GM12872 (cell line): Measurements from ENCODE around the gene CRYBB2.

ENCODE experiments used
- CTCF ChIP-seq: IDR thresholded peaks from 3 replicates; pipeline ENCODE4 v1.5.1; 2011; ENCODE audit warnings: low read depth, mild to moderate bottlenecking, low read length, moderate library complexity; ENCODE audit not compliant: insufficient read depth

CRYBB2 gene

GRCh38 chr22:25210793-25211192, 8.6 kb upstream of the CRYBB2 start:
- TF ChIP-seq CTCF: no peak

GRCh38 chr22:25212337-25212736, 7.1 kb upstream of the CRYBB2 start:
- TF ChIP-seq CTCF: no peak

- no peak for TF ChIP-seq CTCF
Measured at GRCh38 chr22:25213221-25213620, 6.2 kb upstream of the CRYBB2 start.

- no peak for TF ChIP-seq CTCF
Measured at GRCh38 chr22:25216230-25216629, 3.2 kb upstream of the CRYBB2 start.

GRCh38 chr22:25219948-25220442, 556 bp downstream of the CRYBB2 start:
- no peak for TF ChIP-seq CTCF

- TF ChIP-seq CTCF: no peak
Measured at GRCh38 chr22:25221790-25222189, 2.4 kb downstream of the CRYBB2 start.

- TF ChIP-seq CTCF: no peak
Measured at GRCh38 chr22:25223269-25223850, 3.9 kb downstream of the CRYBB2 start.

GRCh38 chr22:25228822-25229221, 9.4 kb downstream of the CRYBB2 start:
- TF ChIP-seq CTCF: no peak
